Heart right ventricle (tissue), 16 donors: ENCODE data around the gene KIDINS220. TPM values are rescaled to one million over a fixed set of nuclear protein-coding genes. Genes with fewer than 3 reads are reported as not detected.

ENCODE experiments used
- ATAC-seq, 8 donors: fragments of 200-7000 bp; cut with Tn5 transposase; one replicate each; pipeline ENCODE4 v1.9.1; 2020; ENCODE audit warnings: mild to moderate bottlenecking in 8 of 8, moderate library complexity in 8 of 8, moderate number of reproducible peaks in 1 of 8
- DNase-seq, 2 donors: peaks; one replicate each; pipeline ENCODE4 v3.0.0-alpha.2; 2020
- H3K27ac ChIP-seq, 10 donors: fragments of 200-600 bp; sonication (generic) in 2 of 10; one replicate each; pipeline versions ENCODE4 v1.5.0 to v1.8.0; 2020 to 2022; ENCODE audit warnings: mild to moderate bottlenecking in 3 of 10
- H3K27me3 ChIP-seq, 7 donors: fragments of 200-600 bp; one replicate each; pipeline ENCODE4 v1.8.0; 2021 to 2022; ENCODE audit warnings: mild to moderate bottlenecking in 2 of 7
- H3K36me3 ChIP-seq, 9 donors: fragments of 200-600 bp; sonication (generic) in 1 of 9; one replicate each; pipeline versions ENCODE4 v1.5.0 to v1.8.0; 2020 to 2022; ENCODE audit warnings: mild to moderate bottlenecking in 2 of 9
- H3K4me1 ChIP-seq, 9 donors: fragments of 200-600 bp; sonication (generic) in 1 of 9; one replicate each; pipeline versions ENCODE4 v1.5.0 to v1.8.0; 2020 to 2022; ENCODE audit warnings: mild to moderate bottlenecking in 4 of 9
- H3K4me3 ChIP-seq, 10 donors: fragments of 200-600 bp; sonication (generic) in 2 of 10; one replicate each; pipeline versions ENCODE4 v1.5.0 to v1.8.0; 2020 to 2022; ENCODE audit warnings: mild to moderate bottlenecking in 7 of 10, moderate library complexity in 2 of 10
- H3K9me3 ChIP-seq, 11 donors: fragments of 200-600 bp in 10 of 11; sonication (generic) in 2 of 11; one replicate each; pipeline versions ENCODE4 v1.5.0 to v1.8.0; 2013 to 2022; ENCODE audit warnings: mild to moderate bottlenecking in 2 of 11, control low read depth in 1 of 11, moderate library complexity in 1 of 11
- CTCF ChIP-seq, 9 donors: fragments of 200-600 bp; sonication (generic) in 2 of 9; IDR thresholded peaks; one replicate each; pipeline versions ENCODE4 v1.5.0 to v1.8.0; 2021 to 2022; ENCODE audit warnings: antibody characterized with exemption in 9 of 9, mild to moderate bottlenecking in 5 of 9, moderate library complexity in 1 of 9
- whole genome bisulfite sequencing, 2 donors: extraction: QIAGEN DNeasy Blood & Tissue Kit; methylation state at CpG; one replicate each; pipeline ENCODE4 v1.1.7; 2013; ENCODE audit warnings: inconsistent platforms in 1 of 2; 5-methylcytosine and 5-hydroxymethylcytosine counted together
- intact Hi-C, 10 donors: fragments of 100-400 bp; cut with DNase I; formaldehyde crosslinking; loops; one replicate each; pipeline versions ENCODE4 v1.11.1 to v1.14.2; 2022
- polyA plus RNA-seq, 2 donors: library from polyadenylated mRNA; stranded (reverse); fragments of 200-250 nt; gene quantifications; one replicate each; pipeline ENCODE4 v1.2.3, GENCODE V29; 2013
- total RNA-seq, 10 donors: library from RNA; stranded (reverse); fragmentation: NEBNext Ultra II Directional in 3 of 10; extraction: Animal tissue kit (Norgen Biotek cat#: 25700) in 3 of 10; gene quantifications; one replicate each; pipeline versions ENCODE4 v1.2.1 to v1.2.4, GENCODE V29; 2021 to 2023
- donor health status: Arrhythmogenic right ventricular cardiomyopathy.
- donor health status: ischemic (EF 13 %, LVEDD 7.1; RV severe dilation, severe dysfunction).
- donor health status: healthy with polysubstance abuse.
- donor health status: DM: no; HTN: yes; CAD: no.
- donor health status: DM: no; HTN: no; CAD: no.
- donor health status: ischemic (EF 25% LVEDD 6.9; RV normal size, moderate dysfunction).
- donor health status: ischemic (EF 25% LVEDD 5.7; RV mildly dilated, moderate dysfunction).
- donor health status: healthy.
- donor health status: DM: yes; HTN: yes; CAD: no.
- donor health status: Ischemic cardiomyopathy.
- donor health status: ischemic (EF 35%, LVEDD 5.7; RV mildly dilated, moderate dysfunction).
- donor health status: nonischemic (EF 11% LVEDD 7.7; RV severe dilation, severe dysfunction).
- donor health status: DM: yes; HTN: yes; CAD: no.
- donor health status: PGD.
- donor health status: ischemic (EF 29% LVEDD 5.4; RV normal size, mild dysfunction).
- donor health status: nonischemic (EF 23%, LVEDD 6.1; RV moderate dilation, normal function).

Gene KIDINS220
- total and polyA plus RNA-seq, 12 donors: 20.0 to 116 (median 72.8) TPM

GRCh38 chr2:8855010-8855409 is 17.6 kb upstream of the KIDINS220 start:
- WGBS, 2 donors: 86 to 96% methylated on average over 3 of the region's 3 CpGs
- no peak overlapping the region for H3K4me3 ChIP-seq
- H3K36me3 ChIP-seq: peaks cover 0 to 10% (median 0%) of the 10 kb centered on the region in 9 donors
- no peak for TF ChIP-seq CTCF (IDR thresholded peaks at IDR 0.05)
- H3K27ac ChIP-seq: no peak overlapping the region
- no peaks in the 10 kb centered on the region for H3K9me3 ChIP-seq
- intact Hi-C loops: no loop called here
- no peak for DNase-seq
- no peaks in the 10 kb centered on the region for H3K27me3 ChIP-seq
- peaks cover 0 to 14% (median 0%) of the 10 kb centered on the region in 9 donors for H3K4me1 ChIP-seq
- ATAC-seq: no peak

- DNase-seq (no peak), ATAC-seq (no peak)
- Histone ChIP-seq H3K36me3 (peaks cover 0 to 8% (median 0%) of the 10 kb centered on the region in 9 donors), H3K27ac (no peak overlapping the region), H3K4me1 (peaks cover 0 to 14% (median 0%) of the 10 kb centered on the region in 9 donors), H3K27me3 (no peaks in the 10 kb centered on the region), H3K9me3 (no peaks in the 10 kb centered on the region), H3K4me3 (no peak overlapping the region)
- no peak for TF ChIP-seq CTCF (IDR thresholded peaks at IDR 0.05)
- intact Hi-C loops: no loop called here
- WGBS, 2 donors: 93 to 98% methylated on average over 4 of the region's 4 CpGs
Measured at GRCh38 chr2:8853426-8853825, 16.0 kb upstream of the KIDINS220 start.

- Histone ChIP-seq H3K36me3 (no peaks in the 10 kb centered on the region), H3K9me3 (no peaks in the 10 kb centered on the region), H3K4me1 (peaks cover 0 to 2% (median 0%) of the 10 kb centered on the region in 9 donors), H3K4me3 (no peak overlapping the region), H3K27ac (no peak overlapping the region), H3K27me3 (no peaks in the 10 kb centered on the region)
- WGBS, 2 donors: 62 to 64% methylated on average over 10 of the region's 10 CpGs
- no peak for TF ChIP-seq CTCF (IDR thresholded peaks at IDR 0.05)
- intact Hi-C loops: no loop called here
- no peak for DNase-seq
- peak in 1 of 8 donors; percentile 50 for ATAC-seq
Measured at GRCh38 chr2:8851811-8852560, 14.6 kb upstream of the KIDINS220 start.

GRCh38 chr2:8850845-8851487 is 13.6 kb upstream of the KIDINS220 start:
- 89 to 91% methylated on average over 8 of the region's 8 CpGs for WGBS, 2 donors
- Histone ChIP-seq H3K27ac (no peak overlapping the region), H3K27me3 (peaks cover 0 to under 1% (median 0%) of the 10 kb centered on the region in 7 donors), H3K4me1 (no peaks in the 10 kb centered on the region), H3K4me3 (no peak overlapping the region), H3K36me3 (no peaks in the 10 kb centered on the region), H3K9me3 (no peaks in the 10 kb centered on the region)
- intact Hi-C loops: no loop called here
- TF ChIP-seq CTCF (IDR thresholded peaks at IDR 0.05): no peak
- no peak for DNase-seq
- ATAC-seq: no peak
